Ishikawa (cell line): ENCODE measurements around the gene HTR4.

Source experiments
- CEBPB ChIP-seq: IDR thresholded peaks from 2 replicates; pipeline ENCODE4 v1.6.1; 2012
- CREB1 ChIP-seq: IDR thresholded peaks from 2 replicates; pipeline ENCODE4 v1.6.1; 2012; ENCODE audit warnings: low read depth
- EP300 ChIP-seq: IDR thresholded peaks from 2 replicates; pipeline ENCODE4 v1.6.1; 2012; ENCODE audit warnings: borderline replicate concordance
- FOXM1 ChIP-seq: IDR thresholded peaks from 2 replicates; pipeline ENCODE4 v1.6.1; 2012; ENCODE audit warnings: low read depth, borderline replicate concordance
- MAX ChIP-seq: IDR thresholded peaks from 2 replicates; pipeline ENCODE4 v1.6.1; 2012
- NFIC ChIP-seq: IDR thresholded peaks from 2 replicates; pipeline ENCODE4 v1.6.1; 2012
- RAD21 ChIP-seq: IDR thresholded peaks from 2 replicates; pipeline ENCODE4 v1.6.1; 2012; ENCODE audit warnings: low read depth
- REST ChIP-seq: IDR thresholded peaks from 2 replicates; pipeline ENCODE4 v1.6.1; 2012; ENCODE audit warnings: low read depth, mild to moderate bottlenecking
- TAF1 ChIP-seq: IDR thresholded peaks from 2 replicates; pipeline ENCODE4 v1.6.1; 2012; ENCODE audit warnings: low read depth, mild to moderate bottlenecking
- TCF12 ChIP-seq: IDR thresholded peaks from 2 replicates; pipeline ENCODE4 v1.6.1; 2012; ENCODE audit warnings: low read depth
- YY1 ChIP-seq: IDR thresholded peaks from 2 replicates; pipeline ENCODE4 v1.6.1; 2012; ENCODE audit warnings: low read depth
- ZBTB7A ChIP-seq: IDR thresholded peaks from 2 replicates; pipeline ENCODE4 v1.6.1; 2012; ENCODE audit warnings: low read depth

DNA sequence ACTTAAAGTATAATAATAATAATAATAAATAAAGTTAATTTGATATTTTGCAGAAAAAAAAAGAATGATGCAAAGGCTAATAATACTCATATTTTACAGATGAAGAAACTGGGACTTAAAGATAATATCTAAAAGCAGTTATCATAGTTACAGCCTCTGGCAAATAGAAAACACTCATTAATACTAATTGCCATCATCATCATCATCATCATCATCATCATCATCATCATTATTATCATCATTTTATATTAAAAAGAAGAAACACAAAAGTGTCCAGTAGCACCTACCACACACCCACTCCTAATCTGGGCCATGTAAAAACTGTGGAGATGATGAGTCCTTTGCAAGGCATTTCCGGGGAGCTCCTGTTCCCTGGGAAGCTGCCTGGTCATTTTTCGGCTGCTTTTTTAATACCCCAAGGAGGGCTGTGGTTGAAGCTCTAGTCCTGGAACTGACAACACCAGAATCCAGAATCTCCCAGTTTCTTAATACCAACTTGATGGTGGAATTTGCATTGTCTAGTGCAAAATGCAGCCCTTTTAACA lies 70.8 kb downstream of the HTR4 start:
- no peak for TF ChIP-seq ZBTB7A
- TF ChIP-seq CREB1: no peak
- TF ChIP-seq TAF1: no peak
- no peak for TF ChIP-seq NFIC
- TF ChIP-seq MAX: no peak
- TF ChIP-seq TCF12: no peak
- no peak for TF ChIP-seq CEBPB
- no peak for TF ChIP-seq REST
- TF ChIP-seq YY1: no peak
- TF ChIP-seq FOXM1: no peak
- TF ChIP-seq EP300: no peak
- TF ChIP-seq RAD21: no peak
